Breast epithelium (tissue), 4 donors: ENCODE data around the gene MVB12B. TPM values are rescaled to one million over a fixed set of nuclear protein-coding genes. Genes with fewer than 3 reads are reported as not detected.

Experiments
- DNase-seq, 2 donors: peaks; one replicate each; pipeline ENCODE4 v3.0.0-alpha.2; 2019; ENCODE audit warnings: low spot score in 2 of 2
- H3K27ac ChIP-seq, 2 donors: fragments of 200-600 bp; sonication (generic) in 1 of 2; one replicate each; pipeline ENCODE4 v1.5.1; 2016 to 2019; ENCODE audit warnings: mild to moderate bottlenecking in 1 of 2
- H3K27me3 ChIP-seq, 2 donors: fragments of 200-600 bp; sonication (generic) in 1 of 2; one replicate each; pipeline versions ENCODE4 v1.5.1 to v1.6.0; 2017 to 2019; ENCODE audit warnings: control low read depth in 1 of 2, mild to moderate bottlenecking in 1 of 2
- H3K36me3 ChIP-seq: fragments of 200-600 bp; one replicate; pipeline ENCODE4 v1.5.1; 2019
- H3K4me1 ChIP-seq, 2 donors: fragments of 200-600 bp; sonication (generic); one replicate each; pipeline ENCODE4 v1.5.1; 2016 to 2019; ENCODE audit warnings: control low read depth in 1 of 2
- H3K4me3 ChIP-seq, 3 donors: fragments of 200-600 bp; sonication (generic); 1 replicate in 2 of 3; 2 replicates in 1 of 3; pipeline ENCODE4 v1.5.1; 2016 to 2019; ENCODE audit warnings: mild to moderate bottlenecking in 3 of 3, moderate library complexity in 2 of 3
- H3K9me3 ChIP-seq, 2 donors: fragments of 200-600 bp; sonication (generic) in 1 of 2; one replicate each; pipeline ENCODE4 v1.5.1; 2016 to 2019; ENCODE audit warnings: control low read depth in 1 of 2
- CTCF ChIP-seq, 3 donors: fragments of 450-650 bp; IDR thresholded peaks; one replicate each; pipeline ENCODE4 v1.5.1; 2016 to 2017; ENCODE audit warnings: antibody characterized with exemption in 3 of 3, mild to moderate bottlenecking in 3 of 3, moderate library complexity in 3 of 3
- POLR2A ChIP-seq: fragments of 450-650 bp; IDR thresholded peaks from one replicate; pipeline ENCODE4 v1.6.1; 2016; ENCODE audit warnings: antibody characterized with exemption, mild to moderate bottlenecking, moderate library complexity
- POLR2AphosphoS5 ChIP-seq, 3 donors: sonication (generic); formaldehyde crosslinking; IDR thresholded peaks; one replicate each; pipeline ENCODE4 v1.6.1; 2017; ENCODE audit warnings: antibody characterized with exemption in 3 of 3
- intact Hi-C: fragments of 100-400 bp; cut with DNase I; formaldehyde crosslinking; loops from one replicate; pipeline ENCODE4 v1.15.1; 2023; ENCODE audit warnings: low total_unique reads
- total RNA-seq, 3 donors: library from RNA; depleted of rRNA; stranded (reverse); fragments of >200 nt; gene quantifications; one replicate each; pipeline ENCODE4 v1.1.0, GENCODE V29; 2016

The MVB12B gene
- total RNA-seq, 3 donors from 2014 or later = 8.2 to 12.6 (median 9.9) TPM

DNA sequence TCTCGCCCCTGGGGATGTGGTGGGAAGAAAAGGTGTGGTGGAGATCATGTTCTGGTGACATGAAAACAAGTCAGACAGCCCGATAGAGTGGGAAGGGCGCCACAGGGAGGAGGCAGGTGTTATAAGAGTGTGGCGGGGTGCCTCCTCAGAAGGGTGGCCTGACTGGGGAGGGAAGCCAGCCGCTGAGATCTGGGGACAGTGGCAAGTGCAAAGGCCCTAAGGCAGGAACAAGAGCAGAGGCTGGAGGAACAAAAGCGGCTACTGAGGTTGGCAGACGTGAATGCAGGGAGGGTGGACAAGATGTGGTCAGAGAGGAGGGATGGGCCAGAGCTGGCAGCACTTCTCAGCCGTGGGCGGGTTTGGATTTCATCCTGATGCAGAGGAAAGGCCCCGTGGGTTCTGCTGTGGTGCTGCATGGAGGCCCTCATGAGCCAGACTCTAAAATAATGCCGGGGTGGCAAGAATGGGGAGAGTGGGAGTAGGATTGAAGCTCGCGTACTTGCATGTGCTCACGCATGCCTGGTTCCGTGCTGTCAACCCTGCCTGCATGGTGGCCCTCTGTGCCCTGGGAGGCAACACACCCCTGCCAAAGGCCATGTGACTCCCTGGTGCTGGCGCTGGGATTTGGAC, 89.2 kb downstream of the MVB12B start:
- Histone ChIP-seq H3K4me3 (no peak overlapping the region), H3K9me3 (no peaks in the 10 kb centered on the region), H3K27ac (no peak overlapping the region), H3K27me3 (no peaks in the 10 kb centered on the region), H3K36me3 (no peaks in the 10 kb centered on the region), H3K4me1 (no peaks in the 10 kb centered on the region)
- DNase-seq = no peak
- intact Hi-C loops = no loop called here
- TF ChIP-seq POLR2AphosphoS5 (IDR thresholded peaks at IDR 0.05) = no peak
- no peak for TF ChIP-seq POLR2A
- TF ChIP-seq CTCF (IDR thresholded peaks at IDR 0.05) = no peak

- no peaks in the 10 kb centered on the region for H3K36me3 ChIP-seq
- TF ChIP-seq POLR2A (no peak), POLR2AphosphoS5 (IDR thresholded peaks at IDR 0.05) (no peak), CTCF (IDR thresholded peaks at IDR 0.05) (no peak)
- H3K4me3 ChIP-seq = no peak overlapping the region
- no peaks in the 10 kb centered on the region for H3K27me3 ChIP-seq
- DNase-seq = no peak
- no peak overlapping the region for H3K27ac ChIP-seq
- H3K9me3 ChIP-seq = no peaks in the 10 kb centered on the region
- intact Hi-C loops = no loop called here
- no peaks in the 10 kb centered on the region for H3K4me1 ChIP-seq
Measured at GRCh38 chr9:126417043-126417442, 90.4 kb downstream of the MVB12B start.

DNA sequence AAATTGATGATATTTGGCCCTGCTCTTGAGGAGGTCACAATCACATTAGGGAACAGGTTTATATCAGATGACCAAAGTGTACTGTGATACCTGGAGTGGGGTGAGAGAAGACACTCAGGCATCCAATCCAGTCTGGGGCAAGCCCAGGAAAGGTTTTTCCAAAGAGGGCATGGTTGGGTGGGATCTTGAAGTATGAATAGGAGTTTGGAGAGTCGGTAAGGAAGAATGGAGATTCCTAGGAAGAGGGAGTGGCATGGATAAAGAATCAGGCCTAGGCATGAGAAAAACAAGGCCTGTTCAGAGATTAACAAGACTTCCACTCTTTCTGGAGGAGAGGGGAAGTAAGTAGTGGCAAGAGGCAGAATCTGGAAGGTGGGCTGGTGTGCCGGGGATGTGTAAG, 91.1 kb downstream of the MVB12B start:
- no peaks in the 10 kb centered on the region for H3K4me1 ChIP-seq
- no peaks in the 10 kb centered on the region for H3K9me3 ChIP-seq
- intact Hi-C loops = no loop called here
- DNase-seq = no peak
- H3K36me3 ChIP-seq = no peaks in the 10 kb centered on the region
- no peak overlapping the region for H3K27ac ChIP-seq
- H3K4me3 ChIP-seq = no peak overlapping the region
- TF ChIP-seq POLR2AphosphoS5 (IDR thresholded peaks at IDR 0.05) (no peak), CTCF (IDR thresholded peaks at IDR 0.05) (no peak), POLR2A (no peak)
- no peaks in the 10 kb centered on the region for H3K27me3 ChIP-seq

- Histone ChIP-seq H3K4me3 (no peak overlapping the region), H3K27ac (no peak overlapping the region), H3K27me3 (no peaks in the 10 kb centered on the region), H3K9me3 (no peaks in the 10 kb centered on the region), H3K36me3 (no peaks in the 10 kb centered on the region), H3K4me1 (no peaks in the 10 kb centered on the region)
- no peak for DNase-seq
- intact Hi-C loops = no loop called here
- TF ChIP-seq POLR2AphosphoS5 (IDR thresholded peaks at IDR 0.05) (no peak), CTCF (IDR thresholded peaks at IDR 0.05) (no peak), POLR2A (no peak)
Measured at GRCh38 chr9:126418608-126419007, 92.0 kb downstream of the MVB12B start.

DNA sequence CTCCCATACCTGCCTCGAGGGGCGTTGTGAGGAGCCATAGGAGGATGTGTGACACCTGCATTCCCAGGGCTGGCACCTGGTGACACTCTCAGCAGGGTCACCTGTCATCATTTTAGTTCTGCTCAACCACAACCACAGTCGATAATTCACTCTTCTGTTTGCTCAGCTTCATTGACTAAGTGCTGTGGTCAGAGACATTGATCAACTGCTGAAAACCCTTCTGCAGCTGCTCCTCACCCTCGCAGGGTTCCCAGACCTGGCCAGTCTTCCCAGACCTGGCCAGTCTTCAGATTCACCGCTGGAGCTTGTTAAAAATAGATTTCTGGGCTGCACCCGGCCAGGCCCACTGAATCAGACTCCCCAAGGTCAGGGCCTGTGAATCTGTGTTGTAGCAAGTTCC, 92.8 kb downstream of the MVB12B start:
- intact Hi-C loops = no loop called here
- no peak overlapping the region for H3K4me3 ChIP-seq
- H3K27me3 ChIP-seq = no peaks in the 10 kb centered on the region
- H3K36me3 ChIP-seq = no peaks in the 10 kb centered on the region
- TF ChIP-seq POLR2A (no peak), POLR2AphosphoS5 (IDR thresholded peaks at IDR 0.05) (no peak), CTCF (IDR thresholded peaks at IDR 0.05) (no peak)
- H3K4me1 ChIP-seq = no peaks in the 10 kb centered on the region
- no peak for DNase-seq
- H3K9me3 ChIP-seq = no peaks in the 10 kb centered on the region
- no peak overlapping the region for H3K27ac ChIP-seq
